HG03280 (cell line): Measurements from ENCODE around the gene GALNT10.

Experiments
- ATAC-seq: cut with Tn5 transposase; IDR thresholded peaks from one replicate; pipeline ENCODE4 v1.9.1; 2021; ENCODE audit warnings: mild to moderate bottlenecking, moderate library complexity; ENCODE audit not compliant: unreplicated experiment

GALNT10 gene

DNA sequence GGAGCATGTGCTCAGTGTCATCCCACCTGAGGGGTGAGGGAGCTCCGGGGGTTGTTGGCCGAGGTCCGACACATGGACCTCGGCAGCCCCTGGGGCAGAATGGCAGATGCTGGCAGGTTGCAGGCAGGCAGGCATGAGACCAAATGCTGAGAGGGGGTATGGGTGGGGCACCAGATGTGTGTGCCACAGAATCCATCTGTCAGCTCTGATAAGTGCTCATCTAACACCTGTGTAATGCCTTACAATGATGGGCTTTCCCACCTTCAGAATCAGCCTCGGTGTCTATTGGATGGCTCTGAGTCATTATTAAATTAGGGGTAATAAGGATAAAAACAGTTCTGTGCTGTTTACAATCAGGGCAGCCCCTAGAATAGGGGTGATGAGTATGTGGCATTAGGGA lies 182.1 kb downstream of the GALNT10 start:
- ATAC-seq = no peak

DNA sequence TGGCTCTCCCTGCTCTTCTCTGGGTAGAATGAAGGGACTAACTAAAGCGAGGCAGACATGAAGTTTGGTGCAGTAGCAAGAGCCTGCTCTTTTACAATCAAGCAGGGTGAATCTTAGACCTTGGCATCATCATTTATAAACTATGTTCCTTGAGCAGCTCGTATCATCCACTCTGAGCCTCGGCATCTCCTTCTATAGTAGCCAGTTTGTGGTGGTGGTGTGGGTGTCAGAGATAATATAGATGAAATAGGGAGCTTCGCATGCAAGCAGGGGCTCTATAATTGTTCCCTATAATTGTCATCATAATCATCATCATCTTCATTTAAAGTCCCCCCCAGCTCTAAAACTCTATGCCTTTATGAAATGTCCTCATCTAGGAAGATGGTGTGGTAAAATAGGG lies 182.8 kb downstream of the GALNT10 start:
- no peak for ATAC-seq

DNA sequence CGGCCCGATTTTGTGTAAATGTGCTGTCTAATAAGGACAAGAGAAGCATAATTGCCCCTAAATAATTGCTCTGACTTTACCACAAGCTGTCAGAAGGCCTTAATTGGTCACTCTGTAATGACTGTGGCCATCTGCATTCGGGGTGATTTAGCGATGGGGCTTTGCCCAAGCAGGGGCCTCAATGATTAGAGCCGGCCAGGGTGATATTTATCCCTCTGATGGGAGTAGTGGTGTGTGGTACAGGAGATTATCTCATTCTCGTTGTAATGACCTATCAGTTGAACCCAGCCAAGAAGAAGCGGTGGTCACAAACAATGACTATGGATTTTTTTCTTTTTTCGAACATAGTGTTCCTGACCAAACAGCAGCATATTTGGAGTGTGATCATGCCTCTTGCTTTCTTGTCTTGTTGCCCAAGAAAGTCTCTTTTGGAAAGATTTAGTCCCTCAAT lies 183.2 kb downstream of the GALNT10 start:
- no peak for ATAC-seq

DNA sequence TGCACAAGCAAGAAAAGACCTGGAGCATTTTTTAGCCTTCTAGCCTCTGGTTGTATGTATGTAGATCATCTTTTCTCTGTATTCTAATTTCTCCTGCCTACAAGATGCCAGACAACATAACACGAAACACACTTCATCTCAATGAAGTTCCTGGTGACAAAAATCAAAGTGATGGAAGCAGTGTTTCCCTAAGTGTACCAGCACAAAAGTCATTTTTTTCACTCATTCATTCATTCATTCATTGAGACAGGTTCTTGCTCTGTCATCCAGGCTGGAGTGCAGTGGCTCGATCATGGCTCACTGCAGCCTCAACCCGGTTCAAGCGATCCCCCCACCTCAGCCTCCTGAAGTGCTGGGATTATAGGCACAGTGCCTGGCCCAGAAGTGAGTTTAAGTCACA lies 183.7 kb downstream of the GALNT10 start:
- no peak for ATAC-seq

DNA sequence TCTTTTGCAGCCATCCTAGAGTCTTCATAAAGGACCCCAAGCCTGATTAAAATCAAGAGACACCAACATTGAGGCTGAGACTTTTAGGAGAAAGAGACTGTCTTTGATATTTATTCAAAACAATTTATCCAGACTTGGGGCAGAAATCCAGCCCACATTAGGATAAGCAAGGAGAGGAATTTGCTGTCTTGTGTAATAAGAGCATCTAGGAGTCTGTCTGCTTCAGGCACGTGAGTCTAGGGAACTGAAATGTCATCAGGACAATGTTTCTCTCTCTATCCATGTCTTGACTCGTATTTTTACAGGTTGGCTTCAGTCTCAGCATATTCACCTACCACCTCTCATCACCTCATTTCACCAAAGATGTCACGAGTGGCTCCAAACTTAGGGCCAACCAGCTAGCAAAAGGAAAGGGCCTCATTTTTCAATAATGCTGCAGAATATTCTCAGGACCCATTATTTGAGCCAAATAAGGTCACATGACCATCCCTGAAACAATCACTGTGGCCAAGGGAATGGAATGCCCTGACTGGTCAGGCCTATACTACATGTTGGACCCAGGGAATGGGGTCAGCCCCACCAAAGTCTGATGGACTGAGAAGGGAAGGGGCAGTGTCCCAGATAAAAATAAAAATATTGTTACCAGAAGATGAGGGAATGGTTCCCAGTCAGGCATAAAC lies 184.9 kb downstream of the GALNT10 start:
- ATAC-seq = no peak

DNA sequence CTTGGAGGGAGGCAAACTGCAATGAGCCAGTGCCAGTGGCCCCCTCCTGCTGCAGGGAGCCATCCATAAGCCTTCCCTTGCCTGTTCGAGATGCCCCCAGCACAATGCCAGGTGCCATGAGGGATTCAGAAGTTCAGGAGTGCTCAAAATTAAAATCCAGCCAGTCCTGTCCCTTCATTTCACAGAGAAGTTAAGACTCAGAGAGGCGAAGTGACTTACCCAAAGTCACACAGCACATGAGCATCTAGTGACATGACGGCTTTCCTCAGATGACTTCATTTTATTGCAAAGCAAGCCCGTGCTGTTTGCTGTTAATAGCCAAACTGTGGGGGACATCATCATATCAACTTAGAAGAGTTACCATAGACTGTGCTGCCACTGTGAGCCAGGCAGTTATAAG lies 185.9 kb downstream of the GALNT10 start:
- no peak for ATAC-seq

DNA sequence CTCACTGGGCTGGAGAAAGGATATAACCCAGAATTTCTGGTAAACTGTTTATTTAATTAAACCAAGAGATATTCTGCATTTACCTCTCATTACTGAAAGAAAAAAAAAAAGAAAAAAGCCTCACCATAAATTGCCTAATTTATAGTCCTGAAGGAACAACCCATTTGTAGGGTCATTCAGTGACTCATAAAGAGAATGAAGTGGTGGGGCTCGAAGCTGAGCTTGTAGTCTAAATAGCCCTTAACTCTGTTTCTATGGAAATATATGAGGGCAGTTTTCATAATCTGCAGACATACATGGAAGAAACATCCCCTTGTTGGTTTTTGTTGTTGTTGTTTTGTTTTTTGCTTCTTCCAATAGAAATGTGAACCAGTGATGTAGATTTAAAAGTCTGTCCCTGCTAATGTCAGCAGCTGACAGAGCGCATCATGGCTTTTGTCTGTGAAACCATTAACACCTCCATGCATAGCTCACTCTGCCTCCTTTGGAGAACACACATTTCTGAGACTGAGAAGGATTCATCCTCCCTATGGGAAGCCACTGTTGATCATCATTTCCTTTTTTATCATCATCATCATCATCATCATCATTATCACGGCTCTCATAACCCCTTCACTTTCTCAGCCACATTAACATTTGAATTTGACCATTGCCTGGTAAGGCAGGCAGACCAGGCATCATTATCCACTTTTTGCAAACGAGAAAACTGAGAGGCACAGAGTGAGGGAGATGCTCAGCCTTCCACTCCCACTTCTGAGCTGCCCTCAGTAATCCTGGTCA lies 187.4 kb downstream of the GALNT10 start:
- no peak for ATAC-seq

DNA sequence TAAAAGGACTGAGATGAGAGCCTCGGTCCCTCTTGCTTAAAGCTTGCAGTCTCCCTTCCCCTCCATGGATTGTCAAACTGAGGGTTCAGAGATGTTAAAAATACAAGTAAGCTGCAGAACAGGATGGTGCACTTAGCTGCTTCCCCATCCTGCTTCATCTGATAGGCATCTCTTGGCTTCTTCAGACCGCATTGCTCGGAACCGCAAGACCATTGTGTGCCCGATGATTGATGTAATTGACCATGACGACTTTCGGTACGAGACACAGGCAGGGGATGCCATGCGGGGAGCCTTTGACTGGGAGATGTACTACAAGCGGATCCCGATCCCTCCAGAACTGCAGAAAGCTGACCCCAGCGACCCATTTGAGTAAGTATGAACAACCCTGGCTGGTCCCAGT lies 189.7 kb downstream of the GALNT10 start:
- ATAC-seq = no peak

DNA sequence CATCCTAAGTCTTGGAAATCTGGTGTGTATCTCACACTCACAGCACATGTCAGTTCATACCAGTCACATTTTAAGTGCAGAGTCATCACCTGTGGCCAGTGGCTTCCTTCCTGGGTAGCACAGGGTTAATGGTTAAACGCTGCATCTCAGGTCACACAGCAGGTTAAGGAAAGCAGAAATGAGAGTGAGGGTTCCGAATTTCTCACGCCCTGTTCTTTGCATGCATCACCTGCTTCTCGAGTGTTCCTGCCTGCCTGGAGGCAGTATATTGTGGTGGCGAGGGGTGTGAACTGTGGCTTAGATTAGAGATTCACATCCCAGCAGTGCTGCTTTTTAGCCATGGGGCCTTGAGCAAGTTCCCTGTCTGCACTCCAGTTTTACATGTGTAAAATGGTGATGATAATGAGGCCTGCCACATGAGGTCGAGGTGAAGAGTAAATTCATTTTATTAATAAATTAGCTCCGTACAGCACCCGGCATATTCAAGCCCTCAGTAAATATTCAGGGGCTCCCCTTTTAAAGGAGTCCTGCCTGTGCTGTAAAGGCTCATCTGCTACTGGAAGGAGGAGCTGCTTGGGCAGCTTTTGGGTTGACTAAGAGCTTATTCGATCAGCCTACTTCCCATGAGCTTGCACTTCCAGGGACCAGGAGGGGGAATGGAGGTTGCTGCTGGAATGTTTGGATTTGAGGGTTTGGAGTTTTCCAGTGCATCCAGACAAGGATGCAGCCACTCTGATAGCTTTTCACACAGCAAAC lies 194.1 kb downstream of the GALNT10 start:
- ATAC-seq = peak; percentile 95

DNA sequence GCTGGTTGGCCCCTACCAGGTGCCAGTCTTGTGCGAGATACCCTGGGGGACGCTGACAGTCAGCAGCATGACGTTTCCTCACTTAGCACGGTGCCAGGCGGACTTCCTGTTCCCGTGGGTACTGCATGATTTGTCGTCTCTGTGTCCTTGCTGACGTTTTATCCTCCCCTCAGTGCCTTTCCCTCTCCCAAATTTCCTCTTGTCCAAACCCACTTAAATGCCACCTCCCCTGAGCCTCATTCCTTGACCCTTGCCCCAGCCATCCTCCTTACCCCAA lies 194.6 kb downstream of the GALNT10 start:
- peak; percentile 31 for ATAC-seq

DNA sequence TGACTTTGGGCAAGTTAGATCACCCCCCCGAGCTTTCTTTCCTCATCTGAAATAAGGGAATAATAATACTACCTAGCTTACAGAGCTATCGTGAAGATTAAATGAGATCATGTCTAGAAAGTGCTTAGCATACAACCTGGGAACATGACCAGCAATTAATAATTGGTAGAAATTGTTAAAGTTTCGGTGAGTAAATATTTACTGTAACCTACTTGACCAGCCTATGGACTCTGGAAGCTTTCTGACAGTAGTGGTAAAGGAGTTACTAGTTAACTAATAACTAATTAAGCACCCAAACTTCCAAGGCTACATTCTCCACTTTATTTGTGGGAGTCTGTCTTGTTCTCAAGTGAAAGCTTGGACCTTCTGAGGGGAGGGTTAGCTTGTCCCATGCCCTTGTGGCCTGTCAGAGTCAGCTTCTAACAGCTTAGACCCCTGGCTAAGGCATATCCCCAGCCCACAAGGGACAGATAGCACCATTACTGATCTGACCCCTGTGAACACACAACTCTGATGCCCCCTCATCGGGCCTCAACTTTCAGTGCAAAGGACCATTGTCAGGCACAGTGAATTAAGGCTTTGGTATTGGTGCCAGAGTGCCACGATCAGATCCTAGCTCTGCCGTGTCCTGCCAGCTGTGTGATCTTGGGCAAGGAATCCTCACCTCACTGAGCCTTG lies 196.6 kb downstream of the GALNT10 start:
- ATAC-seq = no peak

DNA sequence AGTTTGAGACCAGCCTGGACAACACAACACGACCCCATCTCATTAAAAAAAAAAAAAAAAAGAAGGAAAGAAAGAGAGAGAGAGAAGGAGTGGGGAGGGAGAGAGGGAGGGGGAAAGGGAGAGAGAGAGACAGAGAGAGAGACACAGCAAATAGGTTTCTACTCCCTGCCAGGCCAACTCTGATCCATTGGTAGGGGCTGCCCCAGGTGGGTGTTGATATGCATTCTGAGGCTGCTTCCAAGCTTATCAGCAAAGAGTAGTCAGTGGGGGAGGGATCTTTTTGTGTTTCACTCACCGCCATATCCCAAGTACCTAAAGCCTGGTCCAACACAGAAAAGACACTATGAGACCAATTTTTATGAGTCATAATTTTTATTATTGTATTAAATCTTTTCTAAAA lies 198.3 kb downstream of the GALNT10 start:
- ATAC-seq = no peak

DNA sequence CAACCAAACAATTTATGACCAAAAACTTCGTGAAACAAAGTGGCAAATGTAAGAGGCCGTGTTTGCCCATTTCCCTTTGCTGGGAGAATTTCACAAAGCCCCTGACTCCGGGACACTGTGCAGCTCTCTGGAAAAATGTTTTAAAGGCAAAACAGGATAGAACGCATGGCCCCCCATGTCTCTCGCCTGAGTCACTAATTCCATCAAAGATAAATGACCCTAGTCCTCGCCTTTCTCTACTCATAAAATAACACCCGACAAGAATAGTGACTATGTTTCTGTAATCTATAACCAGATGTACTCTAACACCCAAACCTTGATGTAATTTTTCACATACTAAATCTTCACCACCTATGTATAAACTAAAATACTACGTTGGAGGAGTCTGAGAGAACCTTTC lies 199.6 kb downstream of the GALNT10 start:
- no peak for ATAC-seq

DNA sequence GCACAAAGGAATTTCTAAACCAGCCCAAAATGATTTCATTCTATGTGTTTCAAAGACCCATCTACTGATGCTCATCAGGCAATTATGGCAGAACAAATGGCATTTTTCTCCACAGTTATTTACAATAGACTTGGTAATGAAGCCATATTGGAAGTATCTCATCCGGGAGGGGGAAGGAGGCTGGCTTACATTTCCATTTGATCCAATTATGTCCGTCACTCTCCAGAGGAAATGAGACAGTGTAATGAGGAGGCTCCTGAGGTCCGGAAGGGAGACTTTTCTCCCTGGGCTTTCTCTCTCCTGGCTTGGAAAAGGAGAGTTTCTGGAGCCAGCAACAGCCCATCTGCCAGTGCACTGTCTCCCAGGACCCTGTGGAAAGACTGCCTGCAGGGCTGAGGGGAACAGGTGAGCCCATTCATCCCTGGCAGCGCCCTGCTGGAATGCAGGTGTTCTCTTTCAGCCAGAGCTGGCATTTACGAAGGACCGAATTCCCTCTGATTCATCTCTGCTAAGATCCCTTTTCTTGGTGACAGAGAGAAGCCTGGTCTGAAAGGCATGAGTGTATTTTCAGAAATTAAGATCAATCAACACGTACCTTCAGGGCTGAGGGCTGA lies 200.3 kb downstream of the GALNT10 start:
- no peak for ATAC-seq

DNA sequence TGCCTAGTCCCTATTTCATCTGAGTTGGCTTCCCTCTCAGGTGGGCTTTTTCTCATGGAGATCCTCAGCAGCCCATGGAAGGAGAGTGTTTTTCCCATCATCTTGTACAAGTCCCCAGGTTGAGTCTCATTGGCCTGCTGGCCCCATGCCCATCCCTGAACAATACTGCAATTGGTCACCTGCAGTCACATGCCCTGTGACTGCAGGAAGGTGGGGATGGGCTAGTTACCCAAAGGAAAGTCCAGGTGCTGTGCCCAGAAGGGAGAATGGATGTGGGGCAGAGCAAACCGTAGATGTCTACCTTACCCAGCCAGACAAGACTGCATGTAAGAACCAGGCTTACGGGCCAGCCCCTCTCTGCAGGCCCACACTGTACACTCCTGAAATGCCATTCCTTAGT lies 201.3 kb downstream of the GALNT10 start:
- no peak for ATAC-seq

DNA sequence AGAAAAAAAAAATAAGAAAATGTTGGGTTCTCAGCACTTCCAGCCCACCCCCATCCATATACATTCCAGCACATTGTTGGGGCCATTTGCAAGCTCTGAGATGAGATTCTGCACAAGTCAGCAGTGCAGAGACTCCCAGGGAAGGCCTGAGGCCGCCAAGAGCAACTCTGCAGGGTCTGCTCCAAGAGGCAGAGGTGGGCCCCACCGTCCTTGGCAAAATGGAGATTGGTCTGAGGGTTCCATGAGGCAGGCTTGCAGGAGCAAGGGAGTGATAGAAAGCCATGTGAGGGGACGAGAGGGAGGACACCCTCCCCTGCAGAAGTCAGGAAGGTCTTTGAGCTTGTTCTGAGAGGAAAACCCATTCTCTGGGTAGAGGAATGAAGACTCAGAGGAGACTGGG lies 203.3 kb downstream of the GALNT10 start:
- no peak for ATAC-seq

DNA sequence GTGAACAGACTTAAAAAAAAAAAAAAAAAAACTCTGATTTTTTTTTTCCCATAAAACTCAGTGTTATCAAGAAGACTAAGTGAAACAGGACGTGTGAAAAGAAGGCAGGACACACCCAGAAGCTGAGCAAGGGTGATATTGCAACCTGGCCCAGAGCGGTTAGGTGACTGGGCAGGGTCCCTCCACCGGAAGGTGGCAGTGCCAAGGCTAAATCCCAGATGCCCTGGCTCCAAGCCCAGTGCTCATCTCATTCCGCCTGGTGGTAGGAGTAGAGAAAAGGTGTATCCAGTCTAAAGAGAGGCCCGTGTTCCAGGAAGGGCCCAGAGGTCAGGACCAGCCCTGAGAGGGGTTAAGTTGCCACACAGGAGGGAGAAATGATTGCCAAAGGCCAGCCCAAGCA lies 203.8 kb downstream of the GALNT10 start:
- ATAC-seq = no peak

DNA sequence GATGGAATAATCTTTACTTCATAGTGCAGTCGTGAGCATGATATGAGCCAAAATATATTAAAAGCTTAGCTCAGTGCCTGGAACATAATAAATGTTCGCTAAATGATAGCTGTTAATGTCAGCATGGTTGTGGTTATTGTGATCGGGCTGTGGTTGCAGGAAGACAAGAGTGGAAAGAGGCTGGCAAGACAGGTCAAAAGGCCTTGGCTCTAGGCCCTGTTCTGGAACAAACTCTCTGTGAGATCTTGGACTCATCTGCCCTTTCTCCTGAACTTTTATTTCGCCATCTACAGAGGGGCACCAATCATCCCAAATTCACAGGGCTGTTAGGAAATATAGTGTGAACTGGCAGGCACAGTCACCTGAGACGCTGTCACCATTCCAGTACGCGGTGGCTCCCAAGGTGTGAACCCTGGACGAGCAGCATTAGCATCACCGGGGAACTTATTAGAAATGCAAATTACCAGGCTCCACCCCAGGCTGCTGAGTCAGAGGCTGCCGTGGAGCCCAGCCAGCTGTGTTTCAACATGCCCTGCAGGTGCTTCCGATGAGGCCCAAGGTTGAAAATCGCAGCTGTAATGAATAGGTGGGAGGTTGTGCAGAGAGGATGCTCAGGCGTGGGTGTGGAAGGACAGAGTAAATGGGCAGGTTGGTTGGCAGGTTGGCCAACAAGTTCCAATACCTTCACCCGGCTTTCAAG lies 205.0 kb downstream of the GALNT10 start:
- ATAC-seq = peak; percentile 95

DNA sequence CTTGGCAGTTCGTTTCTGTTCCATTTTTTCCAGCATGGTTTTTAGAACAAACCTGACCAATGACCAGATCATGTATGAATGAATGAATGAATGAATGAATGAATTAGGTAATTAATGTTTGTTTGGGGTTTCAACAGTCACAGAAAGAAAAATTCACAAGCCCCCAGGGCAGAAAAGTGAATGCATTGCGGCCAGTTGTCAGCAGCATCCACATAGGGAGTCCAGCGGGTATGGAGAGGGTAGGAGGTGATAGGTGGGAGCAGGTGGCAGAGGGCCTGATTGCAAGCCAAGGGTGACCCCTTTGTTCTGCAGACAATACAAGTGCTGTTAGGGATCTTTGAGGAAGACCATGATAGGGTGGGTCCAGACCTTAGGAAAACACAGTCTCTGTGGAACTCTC lies 205.6 kb downstream of the GALNT10 start:
- ATAC-seq = no peak

DNA sequence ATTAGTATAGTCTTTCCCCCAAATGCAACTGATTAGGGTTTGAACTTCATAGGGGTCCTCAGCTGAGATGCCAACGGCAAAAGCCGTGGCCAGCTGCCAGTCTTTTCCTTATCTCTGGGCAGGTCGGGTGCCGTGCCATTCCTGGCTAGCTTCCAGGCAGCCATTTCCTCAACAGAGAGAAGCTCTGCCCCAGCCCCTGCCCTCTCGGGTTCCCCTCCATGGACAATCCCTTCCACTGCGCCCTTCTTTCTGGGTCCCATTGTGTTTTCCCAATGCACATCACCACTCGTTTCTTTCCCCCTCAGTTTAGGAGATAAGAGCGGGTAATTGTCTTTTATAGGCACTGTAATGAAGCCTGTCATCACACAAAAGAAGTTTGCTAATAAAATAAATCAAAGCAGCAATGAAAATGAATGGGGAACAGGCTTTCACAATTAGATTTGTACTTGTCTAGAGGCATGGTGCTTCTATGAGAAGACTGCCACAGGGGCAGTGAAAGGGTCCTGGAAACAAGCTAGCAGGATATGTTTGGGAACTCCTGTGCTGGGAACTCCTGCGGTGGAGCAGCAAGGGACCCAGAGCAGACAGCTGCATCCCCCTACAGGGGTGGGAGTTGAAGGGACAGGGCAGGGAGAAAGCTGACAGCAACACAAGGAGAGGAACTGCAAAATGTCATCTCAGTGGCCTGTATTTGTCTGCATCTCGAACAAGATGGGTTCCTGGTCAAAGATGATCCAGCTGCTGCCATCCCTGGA lies 207.3 kb downstream of the GALNT10 start:
- ATAC-seq = no peak
